ENCODE data around the gene TMEM61. TPM values are rescaled to one million over a fixed set of nuclear protein-coding genes. Genes with fewer than 3 reads are reported as not detected.

Gene TMEM61
- polyA plus RNA-seq, 1 of the 3 experiments (the other 2 are of a cell fraction) = not detected

- Histone ChIP-seq H3F3A (replicated peaks; ENCODE audit: insufficient read depth) (no peaks in the 10 kb centered on the region), H3K9me2 (no peaks in the 10 kb centered on the region), H3K36me3 (replicated peaks in 1 of 2; ENCODE audit: control insufficient read depth in 1 of 2, insufficient read depth in 2 of 2, low read length in 1 of 2) (no peaks in the 10 kb centered on the region), H4K20me1 (ENCODE audit: insufficient read depth) (no peaks in the 10 kb centered on the region), H3K9ac (no peak overlapping the region), H2AFZ (ENCODE audit: low read depth) (no peak overlapping the region), H3K4me1 (ENCODE audit: control insufficient read depth in 1 of 2, insufficient read depth in 2 of 2, low read depth in 1 of 2, low read length in 1 of 2) (peaks cover 0 to 11% of the 10 kb centered on the region in 2 experiments; a peak in 1 of 4 replicates), H3K4me3 (ENCODE audit: low read depth in 2 of 2, low read length in 1 of 2) (no peak overlapping the region), H3K9me3 (no peaks in the 10 kb centered on the region), H3K4me2 (no peak overlapping the region), H3K27me3 (ENCODE audit: insufficient read depth) (no peaks in the 10 kb centered on the region), H3K79me2 (ENCODE audit: insufficient read depth) (no peaks in the 10 kb centered on the region), H3K27ac (ENCODE audit: low read depth in 2 of 2, low read length in 1 of 2) (no peak overlapping the region)
- POLR2A ChIA-PET = no interaction called here
- CTCF ChIA-PET = interaction anchor here (0.8 to 11.0 kb wide), 5 partner anchors 17 to 46 kb away, joined by 3 to 123 read pairs (median 13); no protein-coding TSS in a partner anchor
- no peak for TF ChIP-seq NFIC (IDR thresholded peaks at IDR 0.05; ENCODE audit: borderline replicate concordance)
- TF ChIP-seq GABPA (IDR thresholded peaks at IDR 0.05; ENCODE audit: low read depth) = no peak
- no peak for TF ChIP-seq TCF12 (IDR thresholded peaks at IDR 0.05)
- TF ChIP-seq EP300 (IDR thresholded peaks at IDR 0.05; ENCODE audit: borderline replicate concordance in 1 of 2, low read depth in 1 of 2, low read length in 1 of 2) = no peak
- no peak for TF ChIP-seq USF2 (IDR thresholded peaks at IDR 0.05; ENCODE audit: borderline replicate concordance, low read depth, low read length)
- no peak for TF ChIP-seq MXI1 (IDR thresholded peaks at IDR 0.05; ENCODE audit: low read depth, low read length)
- no peak for TF ChIP-seq RFX5 (IDR thresholded peaks at IDR 0.05; ENCODE audit: low read length)
- no peak for TF ChIP-seq NRF1 (IDR thresholded peaks at IDR 0.05; ENCODE audit: low read depth, low read length)
- no peak for TF ChIP-seq TAF1 (IDR thresholded peaks at IDR 0.05; ENCODE audit: borderline replicate concordance, low read depth, low read length)
- DNase-seq = no peak
- 56% methylated on average over 6 of the region's 13 CpGs for WGBS (ENCODE audit: low lambda C conversion rate)
Observed at GRCh38 chr1:54989968-54990810, 9.8 kb downstream of the TMEM61 start.

- DNase-seq = no peak
- H4K20me1 ChIP-seq (ENCODE audit: insufficient read depth) = no peaks in the 10 kb centered on the region
- CTCF ChIA-PET = interaction anchor here (3.0 to 11.0 kb wide), 3 partner anchors 31 to 47 kb away, joined by 13 to 123 read pairs (median 80); no protein-coding TSS in a partner anchor
Observed at GRCh38 chr1:54990916-54991315, 10.5 kb downstream of the TMEM61 start.

More at GRCh38 chr1:54990916-54991315, 10.5 kb downstream of the TMEM61 start:
- WGBS (ENCODE audit: low lambda C conversion rate) = 60% methylated on average over 1 of the region's 4 CpGs
- no peaks in the 10 kb centered on the region for H3F3A ChIP-seq (replicated peaks; ENCODE audit: insufficient read depth)
- H3K36me3 ChIP-seq (replicated peaks in 1 of 2; ENCODE audit: control insufficient read depth in 1 of 2, insufficient read depth in 2 of 2, low read length in 1 of 2) = no peaks in the 10 kb centered on the region
- no peak overlapping the region for H3K4me3 ChIP-seq (ENCODE audit: low read depth in 2 of 2, low read length in 1 of 2)
- peaks cover 0 to 11% of the 10 kb centered on the region in 2 experiments; a peak in 1 of 4 replicates for H3K4me1 ChIP-seq (ENCODE audit: control insufficient read depth in 1 of 2, insufficient read depth in 2 of 2, low read depth in 1 of 2, low read length in 1 of 2)
- H3K79me2 ChIP-seq (ENCODE audit: insufficient read depth) = no peaks in the 10 kb centered on the region
- no peaks in the 10 kb centered on the region for H3K9me3 ChIP-seq
- no peak overlapping the region for H2AFZ ChIP-seq (ENCODE audit: low read depth)
- H3K9ac ChIP-seq = no peak overlapping the region
- H3K27me3 ChIP-seq (ENCODE audit: insufficient read depth) = no peaks in the 10 kb centered on the region
- no peaks in the 10 kb centered on the region for H3K9me2 ChIP-seq
- TF ChIP-seq SIN3A (IDR thresholded peaks at IDR 0.05; ENCODE audit: borderline replicate concordance, low read depth, low read length) = no peak
- no peak for TF ChIP-seq TEAD4 (IDR thresholded peaks at IDR 0.05; ENCODE audit: borderline replicate concordance, insufficient read depth)
- TF ChIP-seq ZBTB33 (IDR thresholded peaks at IDR 0.05; ENCODE audit: borderline replicate concordance, low read depth) = no peak
- TF ChIP-seq CHD2 (IDR thresholded peaks at IDR 0.05; ENCODE audit: low read length, partially characterized antibody) = no peak
- TF ChIP-seq RXRA (IDR thresholded peaks at IDR 0.05; ENCODE audit: borderline replicate concordance, low read depth) = no peak
- no peak overlapping the region for H3K27ac ChIP-seq (ENCODE audit: low read depth in 2 of 2, low read length in 1 of 2)
- POLR2A ChIA-PET = interaction anchor here (1.4 kb wide), 1 partner anchor 40 kb away, joined by 3 read pairs; no protein-coding TSS in a partner anchor
- H3K4me2 ChIP-seq = no peak overlapping the region

Data from SK-N-SH (cell line).